ENCODE measurements around the gene CDK5RAP3. TPM values are rescaled to one million over a fixed set of nuclear protein-coding genes. Genes with fewer than 3 reads are reported as not detected.
A peak's percentile ranks its signal among the peaks of the same experiment; 100 is the strongest.

CDK5RAP3 gene
- total RNA-seq, 2 experiments from 2014 or later = 206 to 224 TPM

- no peak overlapping the region for H3K4me3 Mint-ChIP-seq
- intact Hi-C loops (cut with DNase I, micrococcal nuclease) = no loop called here
- H3K9me3 ChIP-seq (ENCODE audit: control insufficient read depth in 1 of 2, insufficient read depth in 1 of 2, low read length in 2 of 2) = no peaks in the 10 kb centered on the region
- H3K4me1 Mint-ChIP-seq (ENCODE audit: low read depth) = peaks cover 19% of the 10 kb centered on the region
- H3K27me3 Mint-ChIP-seq = no peaks in the 10 kb centered on the region
- H3K4me3 ChIP-seq (ENCODE audit: low read length) = no peak overlapping the region
- H3K9me3 Mint-ChIP-seq = no peaks in the 10 kb centered on the region
- H3K27ac ChIP-seq (ENCODE audit: low read depth in 1 of 2, low read length in 2 of 2) = no peak overlapping the region
- no peak for DNase-seq
- ATAC-seq (ENCODE audit: poor library complexity) = no peak
- H3K4me1 ChIP-seq (ENCODE audit: insufficient read depth, low read length) = peaks cover 18% of the 10 kb centered on the region
- no peaks in the 10 kb centered on the region for H3K27me3 ChIP-seq (ENCODE audit: control insufficient read depth in 1 of 2, insufficient read depth in 2 of 2, low read length in 2 of 2)
- TF ChIP-seq, protein P1, sequence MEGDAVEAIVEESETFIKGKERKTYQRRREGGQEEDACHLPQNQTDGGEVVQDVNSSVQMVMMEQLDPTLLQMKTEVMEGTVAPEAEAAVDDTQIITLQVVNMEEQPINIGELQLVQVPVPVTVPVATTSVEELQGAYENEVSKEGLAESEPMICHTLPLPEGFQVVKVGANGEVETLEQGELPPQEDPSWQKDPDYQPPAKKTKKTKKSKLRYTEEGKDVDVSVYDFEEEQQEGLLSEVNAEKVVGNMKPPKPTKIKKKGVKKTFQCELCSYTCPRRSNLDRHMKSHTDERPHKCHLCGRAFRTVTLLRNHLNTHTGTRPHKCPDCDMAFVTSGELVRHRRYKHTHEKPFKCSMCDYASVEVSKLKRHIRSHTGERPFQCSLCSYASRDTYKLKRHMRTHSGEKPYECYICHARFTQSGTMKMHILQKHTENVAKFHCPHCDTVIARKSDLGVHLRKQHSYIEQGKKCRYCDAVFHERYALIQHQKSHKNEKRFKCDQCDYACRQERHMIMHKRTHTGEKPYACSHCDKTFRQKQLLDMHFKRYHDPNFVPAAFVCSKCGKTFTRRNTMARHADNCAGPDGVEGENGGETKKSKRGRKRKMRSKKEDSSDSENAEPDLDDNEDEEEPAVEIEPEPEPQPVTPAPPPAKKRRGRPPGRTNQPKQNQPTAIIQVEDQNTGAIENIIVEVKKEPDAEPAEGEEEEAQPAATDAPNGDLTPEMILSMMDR (IDR thresholded peaks at IDR 0.05) = no peak
- H3K36me3 Mint-ChIP-seq (ENCODE audit: low read depth) = peaks cover 72% of the 10 kb centered on the region
- H3K36me3 ChIP-seq (ENCODE audit: insufficient read depth, low read length) = peaks cover 59% of the 10 kb centered on the region
- no peak overlapping the region for H3K27ac Mint-ChIP-seq
- POLR2A ChIA-PET = no interaction called here
- CTCF ChIA-PET = interaction anchor here (1.1 kb wide), 1 partner anchor 134 kb away, joined by 3 read pairs; the partner anchor contains the start of gene SCRN2
Observed at GRCh38 chr17:47975189-47975822, 4.4 kb downstream of the CDK5RAP3 start.

DNA sequence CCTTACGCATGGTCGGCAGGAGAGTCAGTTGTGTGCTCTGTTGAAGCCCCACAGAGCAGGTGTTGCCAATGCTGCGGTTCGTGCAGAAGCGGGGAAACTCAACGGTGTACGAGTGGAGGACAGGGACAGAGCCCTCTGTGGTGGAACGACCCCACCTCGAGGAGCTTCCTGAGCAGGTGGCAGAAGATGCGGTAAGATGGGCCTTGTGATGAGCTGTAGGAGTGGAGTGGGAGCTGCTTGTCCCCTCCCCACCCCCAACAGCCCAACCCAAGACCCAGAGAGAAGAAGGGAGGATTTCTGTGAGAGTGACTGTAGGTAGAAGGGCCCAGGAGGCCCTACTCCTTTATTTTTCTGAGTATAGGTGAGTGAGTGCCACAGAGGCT lies 4.9 kb downstream of the CDK5RAP3 start:
- no peak overlapping the region for H3K27ac Mint-ChIP-seq
- intact Hi-C loops (cut with DNase I, micrococcal nuclease) = no loop called here
- POLR2A ChIA-PET = no interaction called here
- Histone ChIP-seq H3K9me3 (ENCODE audit: control insufficient read depth in 1 of 2, insufficient read depth in 1 of 2, low read length in 2 of 2) (no peaks in the 10 kb centered on the region), H3K27ac (ENCODE audit: low read depth in 1 of 2, low read length in 2 of 2) (no peak overlapping the region), H3K4me3 (ENCODE audit: low read length) (no peak overlapping the region), H3K36me3 (ENCODE audit: insufficient read depth, low read length) (peaks cover 63% of the 10 kb centered on the region), H3K4me1 (ENCODE audit: insufficient read depth, low read length) (peaks cover 15% of the 10 kb centered on the region), H3K27me3 (ENCODE audit: control insufficient read depth in 1 of 2, insufficient read depth in 2 of 2, low read length in 2 of 2) (no peaks in the 10 kb centered on the region)
- H3K4me1 Mint-ChIP-seq (ENCODE audit: low read depth) = peaks cover 14% of the 10 kb centered on the region
- peaks cover 76% of the 10 kb centered on the region for H3K36me3 Mint-ChIP-seq (ENCODE audit: low read depth)
- CTCF ChIA-PET = interaction anchor here (1.0 to 1.1 kb wide), 2 partner anchors 26 to 135 kb away, joined by 3 read pairs; partner anchors contain the start of gene SCRN2
- TF ChIP-seq, protein P1 (IDR thresholded peaks at IDR 0.05) = no peak
- no peak for DNase-seq
- no peaks in the 10 kb centered on the region for H3K9me3 Mint-ChIP-seq
- ATAC-seq (ENCODE audit: poor library complexity) = no peak
- H3K4me3 Mint-ChIP-seq = no peak overlapping the region
- no peaks in the 10 kb centered on the region for H3K27me3 Mint-ChIP-seq

DNA sequence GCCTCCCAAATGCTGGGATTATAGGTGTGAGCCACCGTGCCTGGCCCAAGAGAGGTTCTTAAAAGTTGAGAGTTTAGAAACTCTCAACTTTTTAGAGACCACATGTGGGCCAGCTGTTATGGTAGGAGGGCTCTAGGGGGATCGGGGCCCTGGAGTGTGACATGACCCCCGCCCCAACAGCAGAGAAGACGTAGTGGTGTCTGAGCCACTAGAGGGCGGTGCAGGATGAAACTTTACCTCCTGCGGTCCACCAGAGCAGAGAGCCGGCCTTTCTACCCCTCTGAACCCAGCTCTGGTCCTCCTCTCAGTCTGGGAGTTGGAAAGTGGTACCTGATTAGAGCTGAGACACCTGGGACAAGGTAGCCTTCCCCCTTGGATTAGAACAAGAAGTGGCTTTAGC lies 7.4 kb downstream of the CDK5RAP3 start:
- no peak overlapping the region for H3K4me3 ChIP-seq (ENCODE audit: low read length)
- ChIA-PET CTCF (interaction anchor here (1.1 to 1.2 kb wide), 3 partner anchors 31 to 43 kb away, joined by 3 to 7 read pairs (median 5); no protein-coding TSS in a partner anchor), POLR2A (no interaction called here)
- peak; percentile 18 to 72 (median 36) for DNase-seq
- TF ChIP-seq, protein P1 (IDR thresholded peaks at IDR 0.05) = peak; percentile 69
- H3K27ac ChIP-seq (ENCODE audit: low read depth in 1 of 2, low read length in 2 of 2) = no peak overlapping the region
- Mint-ChIP-seq H3K27ac (no peak overlapping the region), H3K36me3 (ENCODE audit: low read depth) (peaks cover 88% of the 10 kb centered on the region), H3K4me1 (ENCODE audit: low read depth) (no peaks in the 10 kb centered on the region), H3K27me3 (no peaks in the 10 kb centered on the region), H3K9me3 (no peaks in the 10 kb centered on the region), H3K4me3 (no peak overlapping the region)
- ATAC-seq (ENCODE audit: poor library complexity) = peak; percentile 70
- peaks cover 85% of the 10 kb centered on the region for H3K36me3 ChIP-seq (ENCODE audit: insufficient read depth, low read length)
- no peaks in the 10 kb centered on the region for H3K27me3 ChIP-seq (ENCODE audit: control insufficient read depth in 1 of 2, insufficient read depth in 2 of 2, low read length in 2 of 2)
- no peaks in the 10 kb centered on the region for H3K9me3 ChIP-seq (ENCODE audit: control insufficient read depth in 1 of 2, insufficient read depth in 1 of 2, low read length in 2 of 2)
- intact Hi-C loops (cut with DNase I, micrococcal nuclease) = no loop called here
- H3K4me1 ChIP-seq (ENCODE audit: insufficient read depth, low read length) = peaks cover 19% of the 10 kb centered on the region

Measured in CD4-positive, alpha-beta T cell (primary cell).